ENCODE results near the gene CEP83.
"Not testable (repeated sequence)": the region's sequence is repeated elsewhere in the genome, so short reads cannot be mapped to it uniquely, and the experiment has no call there.

CEP83 gene

GRCh38 chr12:94397401-94397800, 62.3 kb downstream of the CEP83 start:
- Histone ChIP-seq H3K27ac (replicated peaks) (no peak overlapping the region), H3K4me3 (replicated peaks; ENCODE audit: insufficient read depth, low read length) (no peak overlapping the region), H3K27me3 (ENCODE audit: insufficient read depth, poor library complexity, severe bottlenecking) (no peaks in the 10 kb centered on the region)
- TF ChIP-seq REST (IDR thresholded peaks at IDR 0.05; ENCODE audit: insufficient replicate concordance, low read depth) (no peak), CTCF (IDR thresholded peaks at IDR 0.05; ENCODE audit: insufficient read depth, low read length) (no peak), GABPA (IDR thresholded peaks at IDR 0.05; ENCODE audit: low read depth) (no peak), SPI1 (IDR thresholded peaks at IDR 0.05; ENCODE audit: borderline replicate concordance, low read depth) (no peak), POLR2AphosphoS5 (IDR thresholded peaks at IDR 0.05; ENCODE audit: low read depth) (no peak)
- DNase-seq (ENCODE audit: low read depth in 1 of 2, low spot score in 1 of 2): no peak

GRCh38 chr12:94396014-94396413, 63.7 kb downstream of the CEP83 start:
- not testable (repeated sequence) for H3K27ac ChIP-seq (replicated peaks); DNase-seq (ENCODE audit: low read depth in 1 of 2, low spot score in 1 of 2); H3K27me3 ChIP-seq (ENCODE audit: insufficient read depth, poor library complexity, severe bottlenecking); H3K4me3 ChIP-seq (replicated peaks; ENCODE audit: insufficient read depth, low read length)

GRCh38 chr12:94390130-94390485, 69.6 kb downstream of the CEP83 start:
- no peak overlapping the region for H3K27ac ChIP-seq (replicated peaks)
- no peak for DNase-seq (ENCODE audit: low read depth in 1 of 2, low spot score in 1 of 2)
- H3K27me3 ChIP-seq (ENCODE audit: insufficient read depth, poor library complexity, severe bottlenecking): no peaks in the 10 kb centered on the region
- TF ChIP-seq GABPA (IDR thresholded peaks at IDR 0.05; ENCODE audit: low read depth) (no peak), CTCF (IDR thresholded peaks at IDR 0.05; ENCODE audit: insufficient read depth, low read length) (no peak), REST (IDR thresholded peaks at IDR 0.05; ENCODE audit: insufficient replicate concordance, low read depth) (no peak), POLR2AphosphoS5 (IDR thresholded peaks at IDR 0.05; ENCODE audit: low read depth) (no peak), SPI1 (IDR thresholded peaks at IDR 0.05; ENCODE audit: borderline replicate concordance, low read depth) (no peak)
- no peak overlapping the region for H3K4me3 ChIP-seq (replicated peaks; ENCODE audit: insufficient read depth, low read length)

- not testable (repeated sequence) for H3K4me3 ChIP-seq (replicated peaks; ENCODE audit: insufficient read depth, low read length); DNase-seq (ENCODE audit: low read depth in 1 of 2, low spot score in 1 of 2); H3K27ac ChIP-seq (replicated peaks); H3K27me3 ChIP-seq (ENCODE audit: insufficient read depth, poor library complexity, severe bottlenecking)
These were observed 70.1 kb downstream of the CEP83 start for GRCh38 chr12:94389482-94390129.

- DNase-seq (ENCODE audit: low read depth in 1 of 2, low spot score in 1 of 2): no peak
These were observed 73.2 kb downstream of the CEP83 start for GRCh38 chr12:94386422-94386821.

More at GRCh38 chr12:94386422-94386821, 73.2 kb downstream of the CEP83 start:
- no peaks in the 10 kb centered on the region for H3K27me3 ChIP-seq (ENCODE audit: insufficient read depth, poor library complexity, severe bottlenecking)
- no peak overlapping the region for H3K27ac ChIP-seq (replicated peaks)
- H3K4me3 ChIP-seq (replicated peaks; ENCODE audit: insufficient read depth, low read length): no peak overlapping the region
- TF ChIP-seq CTCF (IDR thresholded peaks at IDR 0.05; ENCODE audit: insufficient read depth, low read length): no peak
- TF ChIP-seq POLR2AphosphoS5 (IDR thresholded peaks at IDR 0.05; ENCODE audit: low read depth): no peak
- no peak for TF ChIP-seq GABPA (IDR thresholded peaks at IDR 0.05; ENCODE audit: low read depth)
- no peak for TF ChIP-seq REST (IDR thresholded peaks at IDR 0.05; ENCODE audit: insufficient replicate concordance, low read depth)
- no peak for TF ChIP-seq SPI1 (IDR thresholded peaks at IDR 0.05; ENCODE audit: borderline replicate concordance, low read depth)
